OCI-LY7 (cell line): ENCODE data around the gene MICB. TPM values are rescaled to one million over a fixed set of nuclear protein-coding genes. Genes with fewer than 3 reads are reported as not detected.

ENCODE experiments used
- BruUV-seq: library from RNA; stranded (reverse); fragments of 400-500 nt; replicated peaks from 2 replicates; lab custom pipeline; 2021; lab: Mats Ljungman, UMichigan
- CTCF ChIA-PET: fragments of 300-600 bp; sonication (Branson Sonifier 250); formaldehyde crosslinking; loops from one replicate; lab custom pipeline; 2022; ENCODE audit warnings: antibody characterized with exemption; ENCODE audit not compliant: unreplicated experiment; lab: Charles Lee
- POLR2A ChIA-PET: fragments of 300-600 bp; sonication (Branson Sonifier 250); formaldehyde crosslinking; loops from one replicate; lab custom pipeline; 2022; ENCODE audit warnings: antibody characterized with exemption; lab: Charles Lee
- DNase-seq: peaks from one replicate; pipeline ENCODE4 v3.0.0-alpha.2; 2015; ENCODE audit warnings: low spot score
- H2AFZ ChIP-seq: fragments of 200-600 bp; sonication (generic), shearing (Covaris generic); 2 replicates; pipeline ENCODE4 v1.6.1; 2014; ENCODE audit warnings: mild to moderate bottlenecking, antibody characterized with exemption, low read length, moderate library complexity
- H3K27ac ChIP-seq: fragments of 200-600 bp; sonication (generic); 2 replicates; pipeline ENCODE4 v1.5.1; 2014; ENCODE audit warnings: mixed run types, low read depth, mild to moderate bottlenecking, moderate library complexity, low read length, inconsistent platforms; ENCODE audit not compliant: poor library complexity, severe bottlenecking
- H3K36me3 ChIP-seq: fragments of 200-600 bp; sonication (generic); 2 replicates; pipeline ENCODE4 v1.6.1; 2014; ENCODE audit warnings: mild to moderate bottlenecking, antibody characterized with exemption, low read length, moderate library complexity, mixed read lengths; ENCODE audit not compliant: insufficient read depth
- H3K4me1 ChIP-seq: fragments of 200-600 bp; sonication (generic); 2 replicates; pipeline ENCODE4 v1.5.1; 2014; ENCODE audit warnings: mild to moderate bottlenecking, low read length; ENCODE audit not compliant: insufficient read depth, poor library complexity, severe bottlenecking
- H3K4me2 ChIP-seq: fragments of 200-600 bp; sonication (generic); 2 replicates; pipeline ENCODE4 v1.6.1; 2014; ENCODE audit warnings: mild to moderate bottlenecking, low read length
- H3K4me3 ChIP-seq: fragments of 200-600 bp; sonication (generic); 2 replicates; pipeline ENCODE4 v1.5.1; 2014; ENCODE audit warnings: mild to moderate bottlenecking, low read depth, low read length; ENCODE audit not compliant: poor library complexity, severe bottlenecking
- H3K79me2 ChIP-seq: fragments of 200-600 bp; sonication (generic); 2 replicates; pipeline ENCODE4 v1.6.1; 2016; ENCODE audit warnings: low read depth, mild to moderate bottlenecking, low read length, moderate library complexity, mixed read lengths; ENCODE audit not compliant: insufficient read depth
- H3K9me2 ChIP-seq: fragments of 200-600 bp; sonication (generic); 2 replicates; pipeline ENCODE4 v1.6.1; 2016; ENCODE audit warnings: mild to moderate bottlenecking, low read length, mixed read lengths; ENCODE audit not compliant: insufficient read depth
- H3K9me3 ChIP-seq: fragments of 200-600 bp; sonication (generic); 2 replicates; pipeline ENCODE4 v1.6.1; 2014; ENCODE audit warnings: mild to moderate bottlenecking, mixed run types, low read length, mixed read lengths
- H4K20me1 ChIP-seq: fragments of 200-600 bp; sonication (generic); 2 replicates; pipeline ENCODE4 v1.6.1; 2014; ENCODE audit warnings: mild to moderate bottlenecking, antibody characterized with exemption, low read length, moderate library complexity, mixed read lengths; ENCODE audit not compliant: insufficient read depth
- EZH2phosphoT487 ChIP-seq: fragments of 200-600 bp; sonication (generic); IDR thresholded peaks from 2 replicates; pipeline ENCODE4 v1.6.1; 2018; ENCODE audit warnings: low read depth, borderline replicate concordance, mild to moderate bottlenecking, mixed run types, antibody characterized with exemption, low read length, moderate library complexity, mixed read lengths
- intact Hi-C: fragments of 100-400 bp; cut with micrococcal nuclease; formaldehyde crosslinking; loops from one replicate; pipeline ENCODE4 v1.10.0; 2022; ENCODE audit not compliant: unreplicated experiment
- total RNA-seq, 2 experiments: library from RNA; depleted of rRNA in 1 of 2; stranded (reverse); fragments of >200 nt in 1 of 2; shearing (Covaris generic) in 1 of 2; gene quantifications; 2 replicates each; pipeline ENCODE4 v1.2.3, GENCODE V29; 2014 to 2022
- TF ChIP-seq, protein P1 (sequence below): fragments of 200-600 bp; sonication (generic); conservative IDR thresholded peaks from 2 replicates; pipeline ENCODE4 v1.5.1; 2014; ENCODE audit warnings: mild to moderate bottlenecking, antibody characterized with exemption, low read length, moderate library complexity, mixed read lengths

MICB gene
- total RNA-seq, 2 experiments from 2014 or later, result 26.3 to 32.4 TPM

DNA sequence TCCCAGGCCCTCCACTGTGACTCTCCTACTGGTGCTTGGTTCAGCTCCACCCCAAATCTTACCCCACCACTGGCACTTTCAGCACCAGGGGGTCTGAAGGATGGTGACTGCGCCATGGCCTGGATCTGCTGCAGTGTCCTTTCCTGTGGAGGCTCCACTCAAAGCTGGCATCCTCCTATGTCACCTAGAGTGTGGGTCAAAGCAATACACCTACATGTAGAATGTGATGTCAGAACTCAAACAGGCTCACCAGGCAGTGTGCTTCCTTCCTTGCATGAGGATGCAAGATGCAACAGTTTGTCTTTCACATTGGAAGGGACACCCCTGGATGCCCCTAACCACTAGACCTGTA, 32.8 kb upstream of the MICB start:
- Histone ChIP-seq H3K4me1 (peaks cover 22% of the 10 kb centered on the region), H2AFZ (no peak overlapping the region), H3K9me2 (no peaks in the 10 kb centered on the region), H3K4me3 (no peak overlapping the region), H3K79me2 (peaks cover 4% of the 10 kb centered on the region; the same call in 1 of the 2 replicates), H3K9me3 (no peaks in the 10 kb centered on the region), H4K20me1 (no peaks in the 10 kb centered on the region), H3K36me3 (no peaks in the 10 kb centered on the region), H3K4me2 (peak overlapping the region; percentile 91; the same call in 1 of the 2 replicates), H3K27ac (no peak overlapping the region)
- BruUV-seq, result no TSS peak
- TF ChIP-seq EZH2phosphoT487, result no peak
- TF ChIP-seq, protein P1, sequence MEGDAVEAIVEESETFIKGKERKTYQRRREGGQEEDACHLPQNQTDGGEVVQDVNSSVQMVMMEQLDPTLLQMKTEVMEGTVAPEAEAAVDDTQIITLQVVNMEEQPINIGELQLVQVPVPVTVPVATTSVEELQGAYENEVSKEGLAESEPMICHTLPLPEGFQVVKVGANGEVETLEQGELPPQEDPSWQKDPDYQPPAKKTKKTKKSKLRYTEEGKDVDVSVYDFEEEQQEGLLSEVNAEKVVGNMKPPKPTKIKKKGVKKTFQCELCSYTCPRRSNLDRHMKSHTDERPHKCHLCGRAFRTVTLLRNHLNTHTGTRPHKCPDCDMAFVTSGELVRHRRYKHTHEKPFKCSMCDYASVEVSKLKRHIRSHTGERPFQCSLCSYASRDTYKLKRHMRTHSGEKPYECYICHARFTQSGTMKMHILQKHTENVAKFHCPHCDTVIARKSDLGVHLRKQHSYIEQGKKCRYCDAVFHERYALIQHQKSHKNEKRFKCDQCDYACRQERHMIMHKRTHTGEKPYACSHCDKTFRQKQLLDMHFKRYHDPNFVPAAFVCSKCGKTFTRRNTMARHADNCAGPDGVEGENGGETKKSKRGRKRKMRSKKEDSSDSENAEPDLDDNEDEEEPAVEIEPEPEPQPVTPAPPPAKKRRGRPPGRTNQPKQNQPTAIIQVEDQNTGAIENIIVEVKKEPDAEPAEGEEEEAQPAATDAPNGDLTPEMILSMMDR, result no peak
- intact Hi-C loops, result no loop called here
- POLR2A ChIA-PET, result no interaction called here
- CTCF ChIA-PET, result no interaction called here
- DNase-seq, result no peak

DNA sequence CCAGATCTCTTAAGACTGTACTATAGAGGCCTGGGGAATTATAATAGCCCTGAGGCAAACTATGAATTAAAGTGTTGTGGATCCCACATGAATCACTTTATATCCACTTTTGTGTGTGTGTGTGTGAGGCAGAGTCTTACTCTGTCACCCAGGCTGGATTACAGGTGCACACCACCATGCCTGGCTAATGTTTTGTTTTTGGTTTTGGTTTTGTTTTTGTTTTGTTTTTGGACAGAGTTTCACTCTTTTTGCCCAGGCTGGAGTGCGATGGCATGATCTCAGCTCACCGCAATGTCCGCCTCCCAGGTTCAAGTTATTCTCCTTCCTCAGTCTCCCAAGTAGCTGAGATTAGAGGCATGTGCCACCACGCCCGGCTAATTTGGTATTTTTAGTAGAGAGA, 32.2 kb upstream of the MICB start:
- BruUV-seq, result no TSS peak
- Histone ChIP-seq H2AFZ (no peak overlapping the region), H3K4me3 (no peak overlapping the region), H4K20me1 (no peaks in the 10 kb centered on the region), H3K79me2 (peaks cover 4% of the 10 kb centered on the region; the same call in 1 of the 2 replicates), H3K9me2 (no peaks in the 10 kb centered on the region), H3K9me3 (no peaks in the 10 kb centered on the region), H3K36me3 (no peaks in the 10 kb centered on the region), H3K4me1 (peaks cover 22% of the 10 kb centered on the region), H3K4me2 (0 out of 2 replicates have a peak overlapping the region, but pooled peaks have one; percentile 91), H3K27ac (no peak overlapping the region)
- DNase-seq, result no peak
- ChIA-PET CTCF (no interaction called here), POLR2A (interaction anchor here (0.6 kb wide), 1 partner anchor 65 kb away, joined by 6 read pairs; no protein-coding TSS in a partner anchor)
- TF ChIP-seq EZH2phosphoT487, result no peak
- TF ChIP-seq, protein P1, result no peak
- intact Hi-C loops, result no loop called here

DNA sequence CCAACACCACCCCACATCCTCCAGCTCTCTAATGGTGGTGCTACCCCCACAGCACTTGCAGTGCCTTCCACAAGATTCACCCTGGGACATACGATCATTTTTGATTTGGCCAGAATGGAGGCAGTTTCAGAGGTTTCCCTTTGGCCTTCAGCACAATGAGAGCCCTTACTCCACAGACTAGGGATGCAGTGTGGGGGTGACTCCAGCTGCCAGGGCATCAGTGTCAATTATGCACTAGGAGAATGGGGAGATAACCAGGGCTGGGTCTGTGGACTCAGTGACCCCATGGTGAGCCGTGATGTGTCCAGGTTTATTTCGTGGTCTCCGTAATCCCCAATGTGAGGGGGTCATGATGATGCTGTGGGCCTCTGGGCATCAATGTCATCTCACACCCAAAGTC, 31.5 kb upstream of the MICB start:
- intact Hi-C loops, result no loop called here
- TF ChIP-seq, protein P1, result no peak
- TF ChIP-seq EZH2phosphoT487, result no peak
- no peaks in the 10 kb centered on the region for H3K9me2 ChIP-seq
- H2AFZ ChIP-seq, result no peak overlapping the region
- POLR2A ChIA-PET, result no interaction called here
- no peak overlapping the region for H3K4me2 ChIP-seq
- CTCF ChIA-PET, result no interaction called here
- DNase-seq, result no peak
- H3K4me3 ChIP-seq, result no peak overlapping the region
- no peaks in the 10 kb centered on the region for H3K9me3 ChIP-seq
- H3K79me2 ChIP-seq, result peaks cover 4% of the 10 kb centered on the region; the same call in 1 of the 2 replicates
- H3K27ac ChIP-seq, result no peak overlapping the region
- no peaks in the 10 kb centered on the region for H4K20me1 ChIP-seq
- BruUV-seq, result no TSS peak
- no peaks in the 10 kb centered on the region for H3K36me3 ChIP-seq
- peaks cover 22% of the 10 kb centered on the region for H3K4me1 ChIP-seq
